Tibial artery (tissue), 4 donors: Measurements from ENCODE around the gene RASGRF1.

ENCODE experiments used
- DNase-seq, 2 donors: peaks; one replicate each; pipeline ENCODE4 v3.0.0-alpha.2; 2019
- H3K27ac ChIP-seq, 2 donors: fragments of 200-600 bp; sonication (generic) in 1 of 2; 1 replicate in 1 of 2; 2 replicates in 1 of 2; pipeline ENCODE4 v1.5.1; 2018 to 2019; ENCODE audit warnings: mild to moderate bottlenecking in 1 of 2
- H3K27me3 ChIP-seq, 2 donors: fragments of 200-600 bp; sonication (generic) in 1 of 2; one replicate each; pipeline versions ENCODE4 v1.5.1 to v1.6.0; 2016 to 2019
- H3K36me3 ChIP-seq, 3 donors: fragments of 200-600 bp; sonication (generic) in 2 of 3; one replicate each; pipeline ENCODE4 v1.5.1; 2016 to 2019; ENCODE audit warnings: mild to moderate bottlenecking in 2 of 3
- H3K4me1 ChIP-seq, 4 donors: fragments of 200-600 bp; sonication (generic) in 2 of 4; 1 replicate in 3 of 4; 2 replicates in 1 of 4; pipeline ENCODE4 v1.5.1; 2016 to 2019
- H3K4me3 ChIP-seq, 2 donors: fragments of 200-600 bp; sonication (generic) in 1 of 2; 1 replicate in 1 of 2; 2 replicates in 1 of 2; pipeline ENCODE4 v1.5.1; 2018 to 2019; ENCODE audit warnings: mild to moderate bottlenecking in 2 of 2
- H3K9me3 ChIP-seq, 3 donors: fragments of 200-600 bp; sonication (generic) in 1 of 3; one replicate each; pipeline ENCODE4 v1.5.1; 2016 to 2019
- intact Hi-C: fragments of 100-400 bp; cut with DNase I; formaldehyde crosslinking; loops from one replicate; pipeline ENCODE4 v1.15.0; 2023; ENCODE audit warnings: low total_unique reads
- TF ChIP-seq, protein P1 (sequence below), 2 experiments: fragments of 200-600 bp in 1 of 2; fragments of 450-650 bp in 1 of 2; IDR thresholded peaks; one replicate each; pipeline ENCODE4 v1.5.1; 2017 to 2019; ENCODE audit warnings: antibody characterized with exemption in 2 of 2, mild to moderate bottlenecking in 1 of 2, moderate library complexity in 1 of 2

Gene RASGRF1

DNA sequence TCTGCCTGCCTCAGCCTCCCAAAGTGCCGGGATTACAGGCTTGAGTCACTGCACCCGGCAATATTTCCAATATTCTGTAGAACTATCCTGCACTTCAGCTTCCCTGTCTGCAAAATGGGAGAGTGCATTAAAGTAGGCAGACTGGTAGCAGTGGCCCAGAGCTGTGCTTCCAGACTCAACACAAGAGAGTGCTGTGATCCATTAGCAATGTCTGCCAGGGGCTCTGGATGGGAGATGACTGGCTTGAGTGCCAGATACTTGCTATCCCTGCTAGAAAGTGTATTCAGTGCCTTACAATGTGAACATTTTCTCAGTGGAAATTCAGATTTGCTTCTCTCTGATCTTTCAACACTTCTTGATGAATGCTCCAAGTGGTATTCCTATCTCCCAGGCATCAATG is 80.3 kb downstream of the RASGRF1 start:
- Histone ChIP-seq H3K4me3 (no peak overlapping the region), H3K4me1 (no peaks in the 10 kb centered on the region), H3K27ac (no peak overlapping the region), H3K9me3 (no peaks in the 10 kb centered on the region), H3K36me3 (no peaks in the 10 kb centered on the region), H3K27me3 (peaks cover 0 to 11% of the 10 kb centered on the region in 2 donors)
- no peak for DNase-seq
- intact Hi-C loops: no loop called here
- TF ChIP-seq, protein P1, sequence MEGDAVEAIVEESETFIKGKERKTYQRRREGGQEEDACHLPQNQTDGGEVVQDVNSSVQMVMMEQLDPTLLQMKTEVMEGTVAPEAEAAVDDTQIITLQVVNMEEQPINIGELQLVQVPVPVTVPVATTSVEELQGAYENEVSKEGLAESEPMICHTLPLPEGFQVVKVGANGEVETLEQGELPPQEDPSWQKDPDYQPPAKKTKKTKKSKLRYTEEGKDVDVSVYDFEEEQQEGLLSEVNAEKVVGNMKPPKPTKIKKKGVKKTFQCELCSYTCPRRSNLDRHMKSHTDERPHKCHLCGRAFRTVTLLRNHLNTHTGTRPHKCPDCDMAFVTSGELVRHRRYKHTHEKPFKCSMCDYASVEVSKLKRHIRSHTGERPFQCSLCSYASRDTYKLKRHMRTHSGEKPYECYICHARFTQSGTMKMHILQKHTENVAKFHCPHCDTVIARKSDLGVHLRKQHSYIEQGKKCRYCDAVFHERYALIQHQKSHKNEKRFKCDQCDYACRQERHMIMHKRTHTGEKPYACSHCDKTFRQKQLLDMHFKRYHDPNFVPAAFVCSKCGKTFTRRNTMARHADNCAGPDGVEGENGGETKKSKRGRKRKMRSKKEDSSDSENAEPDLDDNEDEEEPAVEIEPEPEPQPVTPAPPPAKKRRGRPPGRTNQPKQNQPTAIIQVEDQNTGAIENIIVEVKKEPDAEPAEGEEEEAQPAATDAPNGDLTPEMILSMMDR (IDR thresholded peaks at IDR 0.05): no peak

DNA sequence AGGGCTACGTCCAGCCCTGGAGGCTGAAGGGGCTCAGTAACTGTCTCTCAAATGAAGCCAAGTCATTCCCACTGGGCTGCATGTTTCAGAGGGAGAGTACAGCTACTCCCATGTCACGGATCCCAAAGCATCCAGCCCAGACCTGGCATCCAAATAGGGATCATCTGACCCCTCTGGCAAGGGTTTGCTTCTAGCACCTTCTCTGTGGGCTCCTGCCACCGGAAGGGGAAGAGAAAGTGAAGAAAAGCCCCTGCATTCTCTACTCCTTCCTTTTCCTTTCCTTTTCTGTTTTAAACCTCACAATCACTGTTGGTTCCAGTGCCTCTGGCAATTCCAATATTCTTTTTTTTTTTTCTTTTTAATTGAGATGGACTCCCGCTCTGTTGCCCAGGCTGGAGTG is 81.2 kb downstream of the RASGRF1 start:
- intact Hi-C loops: no loop called here
- no peaks in the 10 kb centered on the region for H3K9me3 ChIP-seq
- H3K4me1 ChIP-seq: peaks cover 0 to 6% (median 0%) of the 10 kb centered on the region in 4 donors
- no peak for DNase-seq
- H3K36me3 ChIP-seq: no peaks in the 10 kb centered on the region
- H3K27me3 ChIP-seq: peaks cover 0 to 11% of the 10 kb centered on the region in 2 donors
- TF ChIP-seq, protein P1 (IDR thresholded peaks at IDR 0.05): no peak
- no peak overlapping the region for H3K27ac ChIP-seq
- H3K4me3 ChIP-seq: no peak overlapping the region

DNA sequence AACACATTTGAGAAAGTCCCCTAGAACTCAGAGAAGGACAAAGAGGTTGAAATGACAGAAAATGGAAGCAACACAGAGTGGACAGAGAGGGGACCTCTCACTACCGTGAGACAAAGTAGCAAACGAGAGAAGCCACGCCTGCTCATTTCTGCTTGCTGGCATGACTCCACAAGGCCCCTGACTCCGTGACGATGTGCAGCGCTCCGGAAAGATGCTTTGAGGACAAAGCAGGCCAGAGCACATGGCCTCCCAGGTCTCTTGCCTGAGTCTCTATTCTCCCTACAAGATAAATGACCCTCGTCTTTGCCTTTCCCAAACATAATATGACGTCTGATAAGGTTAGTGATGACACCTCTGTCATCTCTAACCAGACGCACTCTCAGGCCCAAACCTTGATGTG is 81.9 kb downstream of the RASGRF1 start:
- intact Hi-C loops: no loop called here
- TF ChIP-seq, protein P1 (IDR thresholded peaks at IDR 0.05): no peak
- no peak overlapping the region for H3K4me3 ChIP-seq
- H3K36me3 ChIP-seq: no peaks in the 10 kb centered on the region
- H3K27me3 ChIP-seq: peaks cover 0 to 11% of the 10 kb centered on the region in 2 donors
- H3K27ac ChIP-seq: no peak overlapping the region
- H3K9me3 ChIP-seq: no peaks in the 10 kb centered on the region
- H3K4me1 ChIP-seq: peaks cover 0 to 9% (median 0%) of the 10 kb centered on the region in 4 donors
- DNase-seq: no peak

DNA sequence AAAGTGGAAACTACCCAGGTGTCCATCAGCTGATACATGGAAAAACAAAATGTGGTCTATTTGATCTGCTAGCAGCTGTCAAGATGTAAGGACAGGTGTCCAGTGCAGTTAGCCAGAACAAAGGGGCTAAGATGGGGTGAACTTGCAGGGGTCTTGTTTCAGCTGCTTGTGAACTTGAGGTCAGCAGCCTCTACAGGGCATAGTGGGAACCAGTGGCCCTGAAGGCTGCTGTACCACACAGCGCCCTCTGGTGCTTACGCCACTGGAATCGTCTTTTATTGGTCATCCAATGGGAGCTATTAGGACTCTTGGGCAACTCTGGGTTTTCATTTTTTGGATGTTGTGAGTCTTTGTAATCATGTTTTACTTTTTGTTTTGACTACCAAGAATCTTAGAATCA is 83.5 kb downstream of the RASGRF1 start:
- intact Hi-C loops: no loop called here
- DNase-seq: peak in 1 of 2 donors; percentile 80
- TF ChIP-seq, protein P1 (IDR thresholded peaks at IDR 0.05): peak; percentile 54 to 56

DNA sequence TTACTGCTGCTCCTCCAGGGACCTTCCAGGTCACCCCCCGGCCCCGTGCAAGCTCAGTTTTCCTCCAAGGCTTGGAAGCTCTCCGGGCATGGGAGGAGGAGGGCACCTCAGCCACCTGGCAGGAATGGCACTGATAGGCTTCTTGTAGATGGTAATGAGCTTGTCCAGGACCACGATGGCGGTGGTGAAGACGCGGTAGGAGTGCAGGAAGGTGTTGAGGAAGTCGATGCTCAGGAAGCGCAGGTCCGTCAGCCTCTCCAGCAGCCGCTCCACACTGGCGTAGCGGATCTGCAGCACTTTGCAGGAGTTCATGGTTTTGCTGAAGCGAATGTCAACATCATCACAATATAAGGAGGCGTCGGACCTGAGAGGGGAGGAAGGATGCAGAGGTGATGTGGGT is 84.5 kb downstream of the RASGRF1 start:
- intact Hi-C loops: no loop called here
- Histone ChIP-seq H3K4me1 (peaks cover 0 to 9% (median 0%) of the 10 kb centered on the region in 4 donors), H3K27me3 (peaks cover 0 to 8% of the 10 kb centered on the region in 2 donors), H3K36me3 (no peaks in the 10 kb centered on the region), H3K27ac (no peak overlapping the region), H3K4me3 (no peak overlapping the region), H3K9me3 (no peaks in the 10 kb centered on the region)
- DNase-seq: no peak
- TF ChIP-seq, protein P1 (IDR thresholded peaks at IDR 0.05): no peak

More for the DNA sequence above, 83.5 kb downstream of the RASGRF1 start:
- Histone ChIP-seq H3K36me3 (no peaks in the 10 kb centered on the region), H3K27ac (no peak overlapping the region), H3K4me1 (peaks cover 0 to 9% (median 0%) of the 10 kb centered on the region in 4 donors), H3K9me3 (no peaks in the 10 kb centered on the region), H3K4me3 (no peak overlapping the region), H3K27me3 (peaks cover 0 to 11% of the 10 kb centered on the region in 2 donors)

DNA sequence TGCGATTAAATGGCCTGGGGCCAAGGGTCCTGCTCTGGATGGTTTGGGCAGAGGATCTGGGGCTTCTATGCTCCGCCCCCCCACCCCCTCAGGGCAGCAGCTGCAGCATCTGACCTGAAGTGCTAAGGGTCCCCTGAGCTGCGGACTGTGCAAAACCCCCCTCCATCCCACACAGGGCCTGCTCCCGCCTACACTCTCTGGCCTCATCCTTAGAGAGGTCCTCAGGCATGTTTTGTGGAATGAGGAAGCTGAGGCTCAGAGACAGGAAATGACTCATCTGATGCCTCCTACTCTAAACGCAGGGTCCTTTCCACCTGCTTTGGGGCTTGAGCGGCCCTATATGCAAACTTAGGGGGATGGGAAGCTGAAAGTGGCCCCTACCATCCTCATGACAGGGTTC is 86.2 kb downstream of the RASGRF1 start:
- TF ChIP-seq, protein P1 (IDR thresholded peaks at IDR 0.05): no peak
- intact Hi-C loops: no loop called here
- DNase-seq: no peak
- H3K4me3 ChIP-seq: no peak overlapping the region
- peaks cover 0 to 2% of the 10 kb centered on the region in 2 donors for H3K27me3 ChIP-seq
- H3K4me1 ChIP-seq: peaks cover 0 to 9% (median 0%) of the 10 kb centered on the region in 4 donors
- H3K27ac ChIP-seq: no peak overlapping the region
- H3K9me3 ChIP-seq: no peaks in the 10 kb centered on the region
- H3K36me3 ChIP-seq: no peaks in the 10 kb centered on the region
